IMR-90 (cell line): ENCODE results near the gene FERMT2. TPM values are rescaled to one million over a fixed set of nuclear protein-coding genes. Genes with fewer than 3 reads are reported as not detected.

Source experiments
- ATAC-seq: fragments of 200-7000 bp; cut with Tn5 transposase; 2 replicates; pipeline ENCODE4 v1.9.1; 2020; ENCODE audit warnings: low read depth, mild to moderate bottlenecking, moderate library complexity
- BruUV-seq: library from RNA; stranded (reverse); fragments of 400-500 nt; replicated peaks from 2 replicates; lab custom pipeline; 2021; lab: Mats Ljungman, UMichigan
- CTCF ChIA-PET: fragments of 300-600 bp; formaldehyde crosslinking; extraction: SDS; loops from one replicate; lab custom pipeline; 2021; ENCODE audit warnings: antibody characterized with exemption; lab: Yijun Ruan, JAX
- POLR2A ChIA-PET: fragments of 300-600 bp; sonication (Branson Sonifier 250); formaldehyde crosslinking; loops from one replicate; lab custom pipeline; 2022; ENCODE audit warnings: antibody characterized with exemption; ENCODE audit not compliant: unreplicated experiment; lab: Charles Lee
- DNase-seq: peaks from one replicate; pipeline ENCODE4 v3.0.0; 2013
- H2AFZ ChIP-seq: replicated peaks from 2 replicates; pipeline ENCODE3; 2013; ENCODE audit warnings: low read length, mild to moderate bottlenecking; ENCODE audit not compliant: poor library complexity
- H2AK5ac ChIP-seq: 2 replicates; pipeline ENCODE4 v1.6.1; 2013; ENCODE audit warnings: low read depth, low read length, inconsistent platforms
- H2AK9ac ChIP-seq: replicated peaks from 2 replicates; pipeline ENCODE3; 2013; ENCODE audit warnings: mild to moderate bottlenecking, low read depth, low read length, moderate library complexity; ENCODE audit not compliant: poor library complexity
- H2BK120ac ChIP-seq: 2 replicates; pipeline ENCODE4 v1.6.1; 2013; ENCODE audit warnings: low read depth, low read length, inconsistent platforms
- H2BK15ac ChIP-seq: 3 replicates; pipeline ENCODE4 v1.6.1; 2013; ENCODE audit warnings: low read depth, low read length, inconsistent platforms
- H2BK20ac ChIP-seq: 2 replicates; pipeline ENCODE4 v1.6.1; 2013; ENCODE audit warnings: low read depth, mild to moderate bottlenecking, inconsistent platforms, low read length, moderate library complexity
- H2BK5ac ChIP-seq: 2 replicates; pipeline ENCODE4 v1.6.1; 2013; ENCODE audit warnings: mild to moderate bottlenecking, low read depth, low read length, inconsistent platforms; ENCODE audit not compliant: poor library complexity, severe bottlenecking
- H3K14ac ChIP-seq: replicated peaks from 2 replicates; pipeline ENCODE4 v1.6.1; 2013; ENCODE audit warnings: low read depth, low read length, inconsistent platforms
- H3K18ac ChIP-seq: 2 replicates; pipeline ENCODE4 v1.6.1; 2013; ENCODE audit warnings: low read depth, low read length, control low read depth
- H3K23ac ChIP-seq: 2 replicates; pipeline ENCODE4 v1.6.1; 2013; ENCODE audit warnings: low read depth, low read length, inconsistent platforms
- H3K27ac ChIP-seq: 2 replicates; pipeline ENCODE4 v1.5.1; 2013; ENCODE audit warnings: mild to moderate bottlenecking, control low read depth, low read length; ENCODE audit not compliant: insufficient read depth
- H3K27me3 ChIP-seq: 2 replicates; pipeline ENCODE4 v1.6.1; 2013; ENCODE audit warnings: low read length; ENCODE audit not compliant: control insufficient read depth, insufficient read depth
- H3K36me3 ChIP-seq: 2 replicates; pipeline ENCODE4 v1.6.1; 2013; ENCODE audit warnings: low read length, mixed read lengths; ENCODE audit not compliant: control insufficient read depth, insufficient read depth
- H3K4ac ChIP-seq: 2 replicates; pipeline ENCODE4 v1.6.1; 2013; ENCODE audit warnings: low read depth, low read length, inconsistent platforms
- H3K4me1 ChIP-seq: 2 replicates; pipeline ENCODE4 v1.6.1; 2013; ENCODE audit warnings: low read length, mixed read lengths; ENCODE audit not compliant: control insufficient read depth, insufficient read depth
- H3K4me2 ChIP-seq: 2 replicates; pipeline ENCODE4 v1.6.1; 2013; ENCODE audit warnings: low read depth, mild to moderate bottlenecking, control low read depth, low read length, moderate library complexity
- H3K4me3 ChIP-seq: 2 replicates; pipeline ENCODE4 v1.5.1; 2013; ENCODE audit warnings: low read depth, mild to moderate bottlenecking, control low read depth, low read length, moderate library complexity; ENCODE audit not compliant: insufficient read depth
- H3K56ac ChIP-seq: 2 replicates; pipeline ENCODE4 v1.6.1; 2013; ENCODE audit warnings: low read length, inconsistent platforms; ENCODE audit not compliant: insufficient read depth; ENCODE audit errors: extremely low read depth
- H3K79me1 ChIP-seq, 2 experiments: 2 replicates each; pipeline ENCODE4 v1.6.1; 2013; ENCODE audit warnings: low read length in 2 of 2, inconsistent platforms in 1 of 2, low read depth in 1 of 2
- H3K9ac ChIP-seq: 2 replicates; pipeline ENCODE4 v1.6.1; 2013; ENCODE audit warnings: low read depth, low read length, control low read depth
- H3K9me1 ChIP-seq: 2 replicates; pipeline ENCODE4 v1.6.1; 2013; ENCODE audit warnings: low read length, inconsistent platforms; ENCODE audit not compliant: insufficient read depth
- H3K9me3 ChIP-seq: 2 replicates; pipeline ENCODE4 v1.6.1; 2013; ENCODE audit warnings: low read length; ENCODE audit not compliant: control insufficient read depth, insufficient read depth
- H4K20me1 ChIP-seq: 2 replicates; pipeline ENCODE4 v1.6.1; 2013; ENCODE audit warnings: low read length, inconsistent platforms; ENCODE audit not compliant: insufficient read depth
- H4K5ac ChIP-seq: 2 replicates; pipeline ENCODE4 v1.6.1; 2013; ENCODE audit warnings: mild to moderate bottlenecking, low read depth, low read length, control low read depth
- H4K8ac ChIP-seq, 2 experiments: 2 replicates each; pipeline ENCODE4 v1.6.1; 2013; ENCODE audit warnings: low read depth in 2 of 2, low read length in 2 of 2, control low read depth in 1 of 2, inconsistent platforms in 1 of 2
- H4K91ac ChIP-seq: 2 replicates; pipeline ENCODE4 v1.6.1; 2013; ENCODE audit warnings: low read depth, low read length, inconsistent platforms; ENCODE audit not compliant: insufficient read depth
- BHLHE40 ChIP-seq: fragments of 150-350 bp; IDR thresholded peaks from 2 replicates; pipeline ENCODE4 v1.6.1; 2016; ENCODE audit warnings: mild to moderate bottlenecking, low read depth, low read length
- CEBPB ChIP-seq: IDR thresholded peaks from 2 replicates; pipeline ENCODE4 v1.6.1; 2012; ENCODE audit warnings: low read depth, low read length, improper control_type of control experiment
- CHD1 ChIP-seq: IDR thresholded peaks from 2 replicates; pipeline ENCODE4 v1.6.1; 2012; ENCODE audit warnings: low read depth, low read length, improper control_type of control experiment
- CTCF ChIP-seq: conservative IDR thresholded peaks from 2 replicates; pipeline ENCODE4 v1.5.1; 2012; ENCODE audit warnings: mild to moderate bottlenecking, low read depth, low read length, improper control_type of control experiment
- ELK1 ChIP-seq: fragments of 150-350 bp; IDR thresholded peaks from 2 replicates; pipeline ENCODE4 v1.6.1; 2016; ENCODE audit warnings: low read depth, mild to moderate bottlenecking, low read length, moderate library complexity, borderline replicate concordance
- FOS ChIP-seq: fragments of 150-350 bp; IDR thresholded peaks from 2 replicates; pipeline ENCODE4 v1.6.1; 2016; ENCODE audit warnings: low read depth, low read length
- MAFK ChIP-seq: IDR thresholded peaks from 2 replicates; pipeline ENCODE4 v1.6.1; 2012; ENCODE audit warnings: low read depth, low read length, improper control_type of control experiment
- MAZ ChIP-seq: IDR thresholded peaks from 2 replicates; pipeline ENCODE4 v1.6.1; 2012; ENCODE audit warnings: low read depth, mild to moderate bottlenecking, low read length, improper control_type of control experiment, moderate library complexity, borderline replicate concordance
- MXI1 ChIP-seq: IDR thresholded peaks from 2 replicates; pipeline ENCODE4 v1.6.1; 2012; ENCODE audit warnings: low read depth, mild to moderate bottlenecking, low read length, moderate library complexity, borderline replicate concordance
- NFE2L2 ChIP-seq: fragments of 150-350 bp; IDR thresholded peaks from 2 replicates; pipeline ENCODE4 v1.6.1; 2016; ENCODE audit warnings: low read depth, mild to moderate bottlenecking, low read length
- POLR2A ChIP-seq: IDR thresholded peaks from 2 replicates; pipeline ENCODE4 v1.6.1; 2012; ENCODE audit warnings: mild to moderate bottlenecking, low read depth, low read length
- RAD21 ChIP-seq: IDR thresholded peaks from 2 replicates; pipeline ENCODE4 v1.6.1; 2012; ENCODE audit warnings: low read length, improper control_type of control experiment
- RCOR1 ChIP-seq: IDR thresholded peaks from 2 replicates; pipeline ENCODE4 v1.6.1; 2012; ENCODE audit warnings: mild to moderate bottlenecking, low read length, improper control_type of control experiment; ENCODE audit not compliant: insufficient replicate concordance
- RFX5 ChIP-seq: IDR thresholded peaks from 2 replicates; pipeline ENCODE4 v1.8.0; 2012; ENCODE audit warnings: low read depth, mild to moderate bottlenecking, low read length, moderate library complexity
- SMC3 ChIP-seq: fragments of 150-350 bp; IDR thresholded peaks from 2 replicates; pipeline ENCODE4 v1.6.1; 2016; ENCODE audit warnings: low read depth, mild to moderate bottlenecking, antibody characterized with exemption, low read length, moderate library complexity
- USF2 ChIP-seq: fragments of 150-350 bp; IDR thresholded peaks from 2 replicates; pipeline ENCODE4 v1.6.1; 2017; ENCODE audit warnings: mild to moderate bottlenecking, antibody characterized with exemption, low read length, low read depth
- WGBS, 2 experiments: methylation state at CpG; one replicate each; pipeline versions ENCODE4 v1.1.5 to v1.1.7; 2013; ENCODE audit warnings: missing lambda C conversion rate in 2 of 2; ENCODE audit not compliant: insufficient read length in 1 of 2; ENCODE audit errors: extremely low coverage in 2 of 2; 5-methylcytosine and 5-hydroxymethylcytosine counted together
- dilution Hi-C: fragments of 300-500 bp; cut with HindIII; formaldehyde crosslinking; loops from one replicate; pipeline ENCODE4 v1.14.3; 2018; ENCODE audit warnings: low sequenced_read_pairs; ENCODE audit not compliant: unreplicated experiment
- in situ Hi-C: fragments of 300-500 bp; cut with MboI; formaldehyde crosslinking; loops from 3 replicates; pipeline ENCODE4 v1.14.3; 2019; ENCODE audit warnings: low sequenced_read_pairs, inconsistent platforms, mixed read lengths
- intact Hi-C: fragments of 100-400 bp; cut with micrococcal nuclease; formaldehyde crosslinking; loops from 2 replicates; pipeline ENCODE4 v1.10.0; 2022
- polyA plus RNA-seq, 3 experiments: library from polyadenylated mRNA; depleted of rRNA; stranded (reverse); fragments of >200 nt; gene quantifications; 2 replicates each; pipeline ENCODE4 v1.2.3, GENCODE V29; 2012; ENCODE audit warnings: low replicate concordance in 1 of 3
- total RNA-seq: library from RNA; depleted of rRNA; stranded (reverse); fragments of >200 nt; gene quantifications from 2 replicates; pipeline ENCODE4 v1.2.3, GENCODE V29; 2012

FERMT2 gene
- total and polyA plus RNA-seq, 2 of the 4 experiments (the other 2 are of a cell fraction), result 131 to 217 TPM

- WGBS, 2 experiments, result no CpG with 5 or more reads among the region's 5 CpGs
- H2BK20ac ChIP-seq, result 0 out of 2 replicates have a peak overlapping the region, but pooled peaks have one; percentile 59
- in situ Hi-C loops, result no loop called here
- H4K8ac ChIP-seq, result peak overlapping the region in 1 of 2 experiments; percentile 15; a peak in 1 of 4 replicates
- ChIA-PET POLR2A (no interaction called here), CTCF (no interaction called here)
- intact Hi-C loops, result no loop called here
- no peak overlapping the region; the same call in 1 of the 2 replicates for H2AK5ac ChIP-seq
- peak overlapping the region; percentile 71 for H2BK5ac ChIP-seq
- no peak overlapping the region for H3K56ac ChIP-seq
- peaks cover 13 to 54% of the 10 kb centered on the region in 2 experiments; a peak in 3 of 4 replicates for H3K79me1 ChIP-seq
- H2AFZ ChIP-seq, result no peak overlapping the region
- H3K18ac ChIP-seq, result no peak overlapping the region
- no peak overlapping the region for H2AK9ac ChIP-seq
- no peaks in the 10 kb centered on the region for H3K27me3 ChIP-seq
- DNase-seq (no peak), ATAC-seq (no peak)
- H3K4me2 ChIP-seq, result peak overlapping the region; percentile 7; the same call in 1 of the 2 replicates
- H3K23ac ChIP-seq, result no peak overlapping the region
- 0 out of 3 replicates have a peak overlapping the region, but pooled peaks have one; percentile 53 for H2BK15ac ChIP-seq
- 0 out of 2 replicates have a peak overlapping the region, but pooled peaks have one; percentile 38 for H2BK120ac ChIP-seq
- no peak overlapping the region for H4K5ac ChIP-seq
- no peak overlapping the region; the same call in 1 of the 2 replicates for H3K4ac ChIP-seq
- TF ChIP-seq POLR2A, result no peak
- TF ChIP-seq MAZ, result no peak
- no peak for TF ChIP-seq CHD1
- TF ChIP-seq RFX5, result no peak
- TF ChIP-seq FOS, result no peak
- no peak for TF ChIP-seq NFE2L2
- TF ChIP-seq CTCF, result no peak
- TF ChIP-seq RCOR1, result no peak
- TF ChIP-seq CEBPB, result no peak
- TF ChIP-seq MAFK, result no peak
- no peak for TF ChIP-seq ELK1
- TF ChIP-seq MXI1, result no peak
- no peak for TF ChIP-seq BHLHE40
- TF ChIP-seq RAD21, result no peak
- TF ChIP-seq SMC3, result no peak
- no peak for TF ChIP-seq USF2
- no peaks in the 10 kb centered on the region for H3K9me3 ChIP-seq
- H4K20me1 ChIP-seq, result peaks cover 38% of the 10 kb centered on the region
- H3K9me1 ChIP-seq, result peaks cover 15% of the 10 kb centered on the region
- no peak overlapping the region for H4K91ac ChIP-seq
- no TSS peak for BruUV-seq
- H3K14ac ChIP-seq, result no peak overlapping the region
- peaks cover 15% of the 10 kb centered on the region for H3K4me1 ChIP-seq
- no peak overlapping the region for H3K4me3 ChIP-seq
- H3K27ac ChIP-seq, result no peak overlapping the region
- H3K36me3 ChIP-seq, result peaks cover 17% of the 10 kb centered on the region
- H3K9ac ChIP-seq, result no peak overlapping the region
- dilution Hi-C loops, result no loop called here
Measured at GRCh38 chr14:52907949-52908348, 42.9 kb downstream of the FERMT2 start.
